Putamen (tissue), 1 donor: ENCODE data around the gene NAT14.

ENCODE experiments used
- DNase-seq: peaks from one replicate; pipeline ENCODE4 v3.0.0-alpha.2; 2016; ENCODE audit warnings: low spot score

Gene NAT14

DNA sequence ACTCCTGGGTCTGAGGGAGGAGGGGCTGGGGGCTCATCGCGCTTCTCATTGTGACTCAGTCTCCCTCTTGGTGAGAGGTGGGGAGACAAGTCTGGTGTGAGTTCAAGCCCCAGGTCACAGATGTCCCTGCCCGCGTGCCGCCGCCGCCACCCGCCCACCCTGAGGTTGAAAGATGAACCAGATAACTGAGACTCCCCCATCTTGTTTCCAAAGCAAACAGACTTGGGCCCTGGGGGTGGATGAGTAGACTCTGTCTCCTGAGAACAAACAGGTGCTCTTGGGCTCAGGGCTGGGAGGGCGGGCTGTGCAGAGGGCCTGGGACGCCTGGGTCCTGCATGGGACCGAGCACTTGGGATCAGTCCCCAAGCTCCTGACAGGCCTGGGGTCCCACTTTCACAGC is 51.4 kb downstream of the NAT14 start:
- DNase-seq, result no peak
